Transverse colon (tissue), 4 donors: ENCODE data around the gene MPPED2.

Experiments
- CTCF ChIP-seq, 5 experiments: fragments of 200-600 bp in 3 of 5; fragments of 450-650 bp in 2 of 5; sonication (generic) in 3 of 5; IDR thresholded peaks; 1 replicate in 2 of 5; 2 replicates in 3 of 5; pipeline ENCODE4 v1.5.1; 2016 to 2017; ENCODE audit warnings: antibody characterized with exemption in 5 of 5, inconsistent platforms in 3 of 5, mild to moderate bottlenecking in 2 of 5, moderate library complexity in 1 of 5
- EP300 ChIP-seq: sonication (generic); formaldehyde crosslinking; IDR thresholded peaks from one replicate; pipeline ENCODE4 v1.6.1; 2017; ENCODE audit warnings: antibody characterized with exemption, low read depth
- POLR2A ChIP-seq: fragments of 450-650 bp; IDR thresholded peaks from one replicate; pipeline ENCODE4 v1.6.1; 2016; ENCODE audit warnings: antibody characterized with exemption, mild to moderate bottlenecking, moderate library complexity
- POLR2AphosphoS5 ChIP-seq, 3 donors: sonication (generic); formaldehyde crosslinking; IDR thresholded peaks; one replicate each; pipeline ENCODE4 v1.6.1; 2016; ENCODE audit warnings: antibody characterized with exemption in 3 of 3

- TF ChIP-seq POLR2AphosphoS5 (IDR thresholded peaks at IDR 0.05) (no peak), POLR2A (no peak), CTCF (IDR thresholded peaks at IDR 0.05) (no peak), EP300 (no peak)
Observed at GRCh38 chr11:30462421-30462820, 123.7 kb downstream of the MPPED2 start.
